GM12872 (cell line): ENCODE results near the gene CGA.

Source experiments
- TF ChIP-seq, protein P1 (sequence below): IDR thresholded peaks from 3 replicates; pipeline ENCODE4 v1.5.1; 2011; ENCODE audit warnings: low read depth, mild to moderate bottlenecking, low read length, moderate library complexity; ENCODE audit not compliant: insufficient read depth

The CGA gene

DNA sequence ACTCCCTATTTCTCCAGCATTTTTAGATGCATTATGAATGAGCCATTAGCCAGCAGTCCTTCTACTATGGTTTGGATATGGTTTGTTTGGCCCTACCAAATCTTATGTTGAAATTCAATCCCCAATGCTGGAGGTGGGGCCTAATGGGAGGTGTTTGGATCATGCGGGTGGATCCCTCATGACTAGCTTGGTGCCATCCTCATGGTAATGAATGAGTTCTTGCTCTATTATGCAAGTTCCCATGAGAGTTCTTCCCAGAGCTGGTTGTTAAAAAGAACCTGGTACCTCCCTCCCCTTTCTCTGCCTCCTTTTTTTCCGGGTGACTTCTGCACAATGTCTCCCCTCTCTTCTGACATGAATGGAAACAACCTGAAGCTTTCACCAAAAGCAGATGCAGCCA, 6.2 kb upstream of the CGA start:
- TF ChIP-seq, protein P1, sequence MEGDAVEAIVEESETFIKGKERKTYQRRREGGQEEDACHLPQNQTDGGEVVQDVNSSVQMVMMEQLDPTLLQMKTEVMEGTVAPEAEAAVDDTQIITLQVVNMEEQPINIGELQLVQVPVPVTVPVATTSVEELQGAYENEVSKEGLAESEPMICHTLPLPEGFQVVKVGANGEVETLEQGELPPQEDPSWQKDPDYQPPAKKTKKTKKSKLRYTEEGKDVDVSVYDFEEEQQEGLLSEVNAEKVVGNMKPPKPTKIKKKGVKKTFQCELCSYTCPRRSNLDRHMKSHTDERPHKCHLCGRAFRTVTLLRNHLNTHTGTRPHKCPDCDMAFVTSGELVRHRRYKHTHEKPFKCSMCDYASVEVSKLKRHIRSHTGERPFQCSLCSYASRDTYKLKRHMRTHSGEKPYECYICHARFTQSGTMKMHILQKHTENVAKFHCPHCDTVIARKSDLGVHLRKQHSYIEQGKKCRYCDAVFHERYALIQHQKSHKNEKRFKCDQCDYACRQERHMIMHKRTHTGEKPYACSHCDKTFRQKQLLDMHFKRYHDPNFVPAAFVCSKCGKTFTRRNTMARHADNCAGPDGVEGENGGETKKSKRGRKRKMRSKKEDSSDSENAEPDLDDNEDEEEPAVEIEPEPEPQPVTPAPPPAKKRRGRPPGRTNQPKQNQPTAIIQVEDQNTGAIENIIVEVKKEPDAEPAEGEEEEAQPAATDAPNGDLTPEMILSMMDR, result no peak

DNA sequence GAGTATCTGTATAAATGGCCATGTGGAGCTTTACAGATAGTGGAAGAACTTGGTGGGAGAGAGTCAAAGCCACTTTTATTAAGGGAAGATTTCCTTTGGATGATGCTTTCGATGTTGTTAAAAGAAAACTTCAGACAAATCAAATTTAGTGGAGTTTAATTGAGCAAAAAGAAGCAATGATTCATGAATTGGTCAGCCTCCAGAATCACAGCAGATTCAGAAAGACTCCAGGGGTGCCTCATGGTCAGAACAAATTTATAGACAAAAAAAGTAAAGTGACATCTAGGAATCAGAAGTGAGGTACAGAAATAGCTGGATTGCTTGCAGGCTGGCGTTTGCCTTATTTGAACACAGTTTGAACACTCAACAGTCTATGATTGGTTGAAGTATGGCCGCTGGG, 5.3 kb upstream of the CGA start:
- TF ChIP-seq, protein P1, result no peak

DNA sequence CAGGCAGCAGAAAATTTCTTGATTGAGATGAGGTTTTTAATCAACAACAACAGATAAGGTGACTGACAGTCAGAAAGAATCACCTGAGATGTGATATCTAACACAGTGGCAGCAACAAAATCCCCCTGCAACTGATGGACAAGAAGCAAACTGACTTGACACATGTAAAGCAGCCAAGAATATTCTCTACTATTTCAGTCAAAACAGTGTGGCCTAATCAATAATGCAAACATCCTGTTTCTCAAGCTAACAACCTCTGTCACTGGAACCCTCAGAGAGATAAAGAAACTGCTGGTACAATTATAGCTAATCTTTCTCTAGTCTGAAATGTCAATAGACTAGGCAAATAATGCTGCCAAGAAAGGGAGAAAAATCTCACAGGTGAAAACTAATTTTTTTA, 4.6 kb upstream of the CGA start:
- TF ChIP-seq, protein P1, result no peak

DNA sequence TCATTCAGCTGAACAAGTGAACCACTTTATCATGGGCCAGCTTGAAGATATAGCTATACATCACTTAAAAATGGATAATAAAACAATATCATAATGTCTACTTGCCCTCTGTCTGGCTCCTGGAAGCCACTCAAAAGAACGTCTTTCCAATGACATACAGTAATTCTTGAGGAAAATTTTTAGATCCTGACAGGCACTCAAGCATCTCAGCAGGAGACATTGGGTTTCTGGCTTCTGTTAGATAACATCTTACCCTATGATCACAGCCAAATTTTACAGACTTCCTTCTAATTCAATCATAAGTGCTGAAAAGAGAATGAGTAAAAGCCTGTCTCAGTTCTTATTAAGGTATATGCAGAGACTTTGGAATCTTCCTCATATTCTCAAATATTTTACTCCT, 330 bp downstream of the CGA start:
- TF ChIP-seq, protein P1, result no peak

DNA sequence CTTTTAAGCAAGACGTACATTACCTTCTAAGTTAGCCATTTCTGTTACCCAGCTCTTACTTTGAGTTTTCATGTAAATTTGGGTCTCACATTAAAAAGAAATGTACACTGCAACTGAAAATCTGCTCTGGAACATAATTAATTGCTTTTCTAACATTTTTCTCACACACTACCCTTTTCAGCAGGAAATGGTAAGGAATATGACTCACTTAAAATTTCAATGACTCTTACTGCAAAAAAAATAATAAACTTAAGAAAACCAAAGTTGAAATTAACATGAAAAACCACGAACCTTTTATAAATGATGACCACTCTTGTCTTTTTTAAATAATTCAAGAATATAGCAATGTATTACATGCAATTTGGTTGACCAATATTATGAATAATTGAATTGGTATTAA, 1.3 kb downstream of the CGA start:
- TF ChIP-seq, protein P1, result no peak

DNA sequence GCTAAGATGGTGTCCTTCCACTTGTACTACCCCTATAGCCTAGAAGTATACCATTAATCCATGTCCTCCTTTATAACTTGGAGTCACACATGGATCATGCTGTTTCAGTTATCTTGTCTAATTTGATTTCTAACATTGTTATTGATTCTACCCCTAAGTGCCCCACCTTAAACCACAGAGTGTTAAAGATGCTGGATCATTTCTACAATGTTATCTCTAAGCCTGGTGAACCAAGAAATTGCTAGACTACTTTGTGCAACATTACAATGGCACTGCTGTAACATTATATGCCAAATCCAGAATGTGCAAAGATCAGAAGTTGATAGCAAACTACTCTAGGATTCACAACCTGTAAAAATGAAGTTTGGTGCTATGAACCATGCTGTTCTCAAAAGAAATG, 1.7 kb downstream of the CGA start:
- TF ChIP-seq, protein P1, result no peak

DNA sequence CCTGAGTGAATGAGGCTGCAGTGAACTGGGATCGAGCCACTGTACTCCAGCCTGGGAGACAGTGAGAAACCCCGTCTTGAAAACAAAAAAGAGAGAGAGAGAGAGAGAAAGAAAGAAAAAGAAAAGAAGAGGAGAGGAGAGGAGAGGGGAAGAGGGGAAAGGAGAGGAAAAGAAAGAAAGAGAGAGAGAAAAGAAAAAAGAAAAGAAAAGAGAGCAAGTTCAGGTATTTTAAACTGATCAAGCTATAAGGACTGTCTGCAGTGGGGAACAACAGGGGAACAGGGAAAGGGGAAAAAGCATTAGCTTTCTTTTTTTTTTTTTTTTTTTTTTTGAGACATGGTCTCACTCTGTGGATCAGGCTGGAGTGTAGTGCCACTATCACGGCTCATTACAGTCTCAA, 2.5 kb downstream of the CGA start:
- TF ChIP-seq, protein P1, result no peak

DNA sequence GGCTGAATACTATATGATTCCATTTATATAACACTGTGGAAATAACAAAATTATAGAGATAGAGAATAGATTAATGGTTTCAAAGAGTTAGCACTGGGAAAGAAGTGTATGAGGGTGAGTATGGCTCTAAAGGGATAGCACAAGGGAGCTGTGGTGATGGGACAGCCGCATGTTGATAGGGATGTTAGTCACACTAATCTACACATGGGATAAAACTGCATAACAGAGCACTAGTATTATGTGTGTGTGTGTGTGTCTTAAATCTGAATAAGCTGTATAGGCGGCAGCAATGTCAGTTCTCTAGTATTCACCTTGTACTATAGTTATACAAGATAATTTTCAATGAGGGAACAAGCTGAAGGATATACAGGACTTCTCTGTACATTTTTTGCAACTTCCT, 5.8 kb downstream of the CGA start:
- TF ChIP-seq, protein P1, result no peak
